ENCODE data around the gene FRMD6.

DNA sequence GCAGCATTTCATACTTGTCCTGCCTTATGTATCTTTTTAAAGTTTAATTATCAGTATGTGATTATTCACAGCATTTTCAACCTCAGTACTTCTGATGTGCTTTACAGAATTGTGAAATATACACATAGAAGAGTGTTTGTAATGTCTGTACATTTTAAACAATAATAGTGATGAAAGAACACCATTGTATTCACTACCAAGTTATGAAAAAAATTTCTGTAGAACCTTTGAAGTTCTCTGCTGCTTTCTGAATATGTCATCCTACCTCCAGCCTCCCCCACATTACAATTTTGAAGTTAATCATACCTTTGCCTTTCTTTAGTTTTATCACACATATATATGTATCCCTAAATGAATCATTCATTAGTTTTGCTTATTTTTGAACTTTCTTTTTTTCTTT is 24.8 kb downstream of the FRMD6 start:
- TF ChIP-seq, protein P1, sequence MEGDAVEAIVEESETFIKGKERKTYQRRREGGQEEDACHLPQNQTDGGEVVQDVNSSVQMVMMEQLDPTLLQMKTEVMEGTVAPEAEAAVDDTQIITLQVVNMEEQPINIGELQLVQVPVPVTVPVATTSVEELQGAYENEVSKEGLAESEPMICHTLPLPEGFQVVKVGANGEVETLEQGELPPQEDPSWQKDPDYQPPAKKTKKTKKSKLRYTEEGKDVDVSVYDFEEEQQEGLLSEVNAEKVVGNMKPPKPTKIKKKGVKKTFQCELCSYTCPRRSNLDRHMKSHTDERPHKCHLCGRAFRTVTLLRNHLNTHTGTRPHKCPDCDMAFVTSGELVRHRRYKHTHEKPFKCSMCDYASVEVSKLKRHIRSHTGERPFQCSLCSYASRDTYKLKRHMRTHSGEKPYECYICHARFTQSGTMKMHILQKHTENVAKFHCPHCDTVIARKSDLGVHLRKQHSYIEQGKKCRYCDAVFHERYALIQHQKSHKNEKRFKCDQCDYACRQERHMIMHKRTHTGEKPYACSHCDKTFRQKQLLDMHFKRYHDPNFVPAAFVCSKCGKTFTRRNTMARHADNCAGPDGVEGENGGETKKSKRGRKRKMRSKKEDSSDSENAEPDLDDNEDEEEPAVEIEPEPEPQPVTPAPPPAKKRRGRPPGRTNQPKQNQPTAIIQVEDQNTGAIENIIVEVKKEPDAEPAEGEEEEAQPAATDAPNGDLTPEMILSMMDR (conservative IDR thresholded peaks at IDR 0.05; ENCODE audit: low read depth in 2 of 2): no peak
- no peak for TF ChIP-seq JUNB (IDR thresholded peaks at IDR 0.05; ENCODE audit: unreplicated experiment)
- no peak for TF ChIP-seq POLR2AphosphoS5 (IDR thresholded peaks at IDR 0.05; ENCODE audit: low read depth)
- no peak for TF ChIP-seq EZH2 (IDR thresholded peaks at IDR 0.05; ENCODE audit: low read depth, unreplicated experiment)
- TF ChIP-seq EZH2phosphoT487 (IDR thresholded peaks at IDR 0.05; ENCODE audit: unreplicated experiment): no peak
- TF ChIP-seq, protein P2, sequence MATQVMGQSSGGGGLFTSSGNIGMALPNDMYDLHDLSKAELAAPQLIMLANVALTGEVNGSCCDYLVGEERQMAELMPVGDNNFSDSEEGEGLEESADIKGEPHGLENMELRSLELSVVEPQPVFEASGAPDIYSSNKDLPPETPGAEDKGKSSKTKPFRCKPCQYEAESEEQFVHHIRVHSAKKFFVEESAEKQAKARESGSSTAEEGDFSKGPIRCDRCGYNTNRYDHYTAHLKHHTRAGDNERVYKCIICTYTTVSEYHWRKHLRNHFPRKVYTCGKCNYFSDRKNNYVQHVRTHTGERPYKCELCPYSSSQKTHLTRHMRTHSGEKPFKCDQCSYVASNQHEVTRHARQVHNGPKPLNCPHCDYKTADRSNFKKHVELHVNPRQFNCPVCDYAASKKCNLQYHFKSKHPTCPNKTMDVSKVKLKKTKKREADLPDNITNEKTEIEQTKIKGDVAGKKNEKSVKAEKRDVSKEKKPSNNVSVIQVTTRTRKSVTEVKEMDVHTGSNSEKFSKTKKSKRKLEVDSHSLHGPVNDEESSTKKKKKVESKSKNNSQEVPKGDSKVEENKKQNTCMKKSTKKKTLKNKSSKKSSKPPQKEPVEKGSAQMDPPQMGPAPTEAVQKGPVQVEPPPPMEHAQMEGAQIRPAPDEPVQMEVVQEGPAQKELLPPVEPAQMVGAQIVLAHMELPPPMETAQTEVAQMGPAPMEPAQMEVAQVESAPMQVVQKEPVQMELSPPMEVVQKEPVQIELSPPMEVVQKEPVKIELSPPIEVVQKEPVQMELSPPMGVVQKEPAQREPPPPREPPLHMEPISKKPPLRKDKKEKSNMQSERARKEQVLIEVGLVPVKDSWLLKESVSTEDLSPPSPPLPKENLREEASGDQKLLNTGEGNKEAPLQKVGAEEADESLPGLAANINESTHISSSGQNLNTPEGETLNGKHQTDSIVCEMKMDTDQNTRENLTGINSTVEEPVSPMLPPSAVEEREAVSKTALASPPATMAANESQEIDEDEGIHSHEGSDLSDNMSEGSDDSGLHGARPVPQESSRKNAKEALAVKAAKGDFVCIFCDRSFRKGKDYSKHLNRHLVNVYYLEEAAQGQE (IDR thresholded peaks at IDR 0.05; ENCODE audit: unreplicated experiment): no peak
- no peak for TF ChIP-seq CREB1 (CRISPR knock-in tag; IDR thresholded peaks at IDR 0.05; ENCODE audit: low read depth)
- TF ChIP-seq, protein P3, sequence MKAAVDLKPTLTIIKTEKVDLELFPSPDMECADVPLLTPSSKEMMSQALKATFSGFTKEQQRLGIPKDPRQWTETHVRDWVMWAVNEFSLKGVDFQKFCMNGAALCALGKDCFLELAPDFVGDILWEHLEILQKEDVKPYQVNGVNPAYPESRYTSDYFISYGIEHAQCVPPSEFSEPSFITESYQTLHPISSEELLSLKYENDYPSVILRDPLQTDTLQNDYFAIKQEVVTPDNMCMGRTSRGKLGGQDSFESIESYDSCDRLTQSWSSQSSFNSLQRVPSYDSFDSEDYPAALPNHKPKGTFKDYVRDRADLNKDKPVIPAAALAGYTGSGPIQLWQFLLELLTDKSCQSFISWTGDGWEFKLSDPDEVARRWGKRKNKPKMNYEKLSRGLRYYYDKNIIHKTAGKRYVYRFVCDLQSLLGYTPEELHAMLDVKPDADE (IDR thresholded peaks at IDR 0.05): no peak
- TF ChIP-seq ZNF114 (CRISPR knock-in tag; IDR thresholded peaks at IDR 0.05): no peak
- TF ChIP-seq ZNF331 (CRISPR knock-in tag; IDR thresholded peaks at IDR 0.05; ENCODE audit: low read depth): no peak
